Ecto neural progenitor cell (in vitro differentiated cells): ENCODE measurements around the gene DPEP3.
"Not testable (repeated sequence)": the region's sequence is repeated elsewhere in the genome, so short reads cannot be mapped to it uniquely, and the experiment has no call there.

Experiments
- DNase-seq: peaks from one replicate; pipeline ENCODE4 v3.0.0-alpha.2; 2018; ENCODE audit warnings: low spot score

Gene DPEP3

DNA sequence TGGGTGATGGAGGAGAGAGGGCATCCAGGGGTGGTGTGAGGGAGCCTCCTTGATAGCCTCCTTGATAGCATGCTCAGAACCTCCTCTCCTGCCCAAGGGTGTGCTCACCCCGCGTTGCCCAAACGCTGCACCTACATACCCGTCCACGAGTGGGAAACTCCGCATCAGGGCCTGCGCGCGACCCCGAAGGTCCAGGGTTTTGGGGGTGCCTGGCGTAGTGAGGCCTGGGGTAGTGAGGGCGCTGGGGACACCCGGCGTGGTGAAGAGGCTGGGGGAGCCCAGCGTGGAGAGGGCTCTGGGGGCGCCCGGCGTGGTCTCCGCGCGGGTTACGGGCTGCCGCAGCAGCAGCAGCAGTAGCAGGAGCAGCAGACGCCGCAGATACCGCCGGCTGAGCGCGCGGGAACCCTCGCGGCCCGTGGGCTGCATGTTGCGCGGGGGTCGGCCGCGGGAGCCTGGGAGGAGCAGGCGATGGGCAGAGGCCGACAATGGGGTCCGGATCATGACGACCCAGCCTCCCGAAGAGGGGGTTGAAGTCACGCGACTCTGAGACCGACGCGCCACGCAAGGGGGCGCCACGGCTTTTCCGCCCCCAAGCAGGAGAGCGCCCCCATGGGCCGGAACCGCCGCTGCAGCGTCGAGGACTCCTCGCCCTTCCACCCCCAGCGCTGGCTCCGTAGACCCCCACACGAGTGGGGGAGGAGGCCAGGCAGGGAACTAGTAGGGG lies at the start of gene DPEP3:
Gene DPEP3 (minus strand): TSS at position 545 of the 724 bp plus-strand sequence. CDS start 119 bp downstream, at position 426.
- no peak for DNase-seq

- DNase-seq: no peak
Measured at GRCh38 chr16:68028996-68029395, 48.7 kb upstream of the DPEP3 start.

DNA sequence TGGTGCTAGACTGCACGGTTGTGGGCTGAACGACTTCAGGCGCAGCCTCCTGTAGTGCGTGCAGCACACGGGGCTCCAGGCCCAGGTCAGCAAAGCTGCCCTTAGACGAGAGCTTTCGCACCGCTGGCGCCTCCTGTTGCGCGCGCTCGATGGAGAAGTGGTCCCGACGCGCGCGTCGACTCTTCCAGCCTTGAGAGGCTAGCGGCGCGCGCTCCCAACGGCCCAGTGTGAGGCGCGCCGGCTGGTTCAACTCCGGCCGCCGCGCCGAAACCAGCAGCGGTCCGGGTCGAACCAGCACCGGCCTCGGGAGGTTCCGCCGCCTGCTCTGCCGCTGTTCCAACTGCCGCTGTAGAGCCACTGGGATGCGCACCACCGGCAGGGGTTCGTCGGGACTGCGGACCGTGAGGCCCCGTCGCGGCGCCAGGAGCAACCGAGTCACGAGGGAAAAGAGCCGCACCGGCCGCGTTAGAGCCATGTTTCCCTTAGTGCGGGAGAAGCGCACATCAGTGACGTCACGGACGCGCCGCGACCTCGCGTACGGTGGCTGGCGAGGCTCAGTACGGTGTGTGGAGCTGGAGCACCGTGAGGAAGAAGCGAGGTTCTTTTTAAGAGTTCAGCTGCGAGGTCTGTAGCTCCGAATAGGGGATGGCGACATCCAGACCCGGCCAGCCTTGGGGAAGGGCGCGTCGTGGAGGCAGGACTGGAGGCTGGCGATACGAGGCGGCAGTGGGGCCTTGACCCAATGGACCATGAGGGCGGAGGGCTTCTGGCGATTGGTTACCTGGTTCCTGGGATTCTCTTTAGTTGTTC lies 42.6 kb upstream of the DPEP3 start, which contains the start of the genes DDX28 and DUS2:
Gene DDX28 (minus strand): TSS at position 505 of the 810 bp plus-strand sequence. CDS start 30 bp downstream, at position 475.
Gene DUS2 (plus strand): TSS at position 557 of the 810 bp plus-strand sequence. CDS start 14,740 bp downstream, outside the sequence.
- DNase-seq: peak; percentile 97

GRCh38 chr16:68022278-68022727 lies 42.0 kb upstream of the DPEP3 start:
- DNase-seq: no peak

GRCh38 chr16:68021490-68021889 lies 41.2 kb upstream of the DPEP3 start:
- DNase-seq: no peak

DNA sequence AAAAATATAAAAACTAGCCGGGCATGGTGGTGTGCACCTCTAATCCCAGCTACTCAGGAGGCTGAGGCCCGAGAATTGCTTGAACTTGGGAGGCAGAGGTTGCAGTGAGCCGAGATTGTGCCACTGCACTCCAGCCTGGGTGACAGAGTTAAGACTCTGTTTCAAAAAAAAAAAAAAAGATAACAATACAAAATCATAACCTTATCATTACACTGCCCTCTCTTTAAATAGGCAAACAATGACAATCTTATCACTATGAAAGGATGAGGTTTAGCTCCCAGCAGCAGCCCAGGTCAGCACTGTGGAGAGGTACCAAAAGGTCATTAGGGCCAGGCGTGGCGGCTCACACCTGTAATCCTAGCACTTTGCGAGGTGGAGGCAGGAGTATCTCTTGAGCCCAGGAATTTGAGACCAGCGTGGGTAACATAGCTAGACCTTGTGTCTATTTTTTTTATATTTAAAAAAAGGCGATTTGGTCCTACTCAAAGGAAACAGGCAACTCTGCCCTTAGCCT lies 38.9 kb upstream of the DPEP3 start:
- no peak for DNase-seq

DNA sequence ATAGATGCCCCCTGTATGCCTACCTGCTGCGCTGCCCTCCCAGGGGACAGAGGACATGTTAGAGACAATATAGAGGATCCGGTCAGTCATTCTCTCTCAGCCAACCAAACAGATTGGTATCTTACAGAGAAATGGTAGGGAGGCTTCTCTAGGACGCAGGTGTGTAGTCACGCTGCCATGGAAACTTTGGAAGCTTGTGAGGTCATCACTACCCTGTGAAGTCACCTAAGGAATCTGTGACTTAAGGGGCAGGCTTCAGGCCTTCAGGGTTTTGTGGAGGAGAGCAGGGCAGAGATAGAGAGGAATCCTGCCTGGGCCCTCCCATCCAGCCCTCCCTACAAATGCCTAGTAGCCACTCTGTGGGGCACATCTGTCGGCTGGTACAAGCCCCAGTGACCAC lies 35.4 kb upstream of the DPEP3 start, which contains the start of gene DPEP2NB:
Gene DPEP2NB (minus strand): TSS at position 231 of the 400 bp plus-strand sequence. CDS start 141 bp downstream, at position 90.
- DNase-seq: no peak

DNA sequence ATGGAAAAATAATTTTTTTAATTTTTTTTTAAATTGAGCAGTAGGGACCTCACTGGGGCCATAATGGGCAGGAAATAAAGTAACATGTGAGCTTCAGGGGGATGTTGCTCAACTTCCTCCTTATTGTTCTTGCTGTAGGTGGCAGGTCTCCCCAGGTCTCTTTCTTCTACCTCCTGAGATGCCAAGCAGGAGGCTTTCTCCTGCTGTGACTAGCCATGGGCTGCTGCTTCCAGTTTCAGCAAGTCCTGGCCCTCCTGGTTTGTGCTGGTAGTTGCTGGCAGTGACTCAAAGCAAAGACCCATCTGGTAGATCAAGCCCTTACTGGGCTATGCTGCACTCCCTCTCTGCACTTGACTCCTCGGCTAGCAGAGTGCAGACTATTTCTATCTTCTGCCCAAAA lies 33.1 kb upstream of the DPEP3 start:
- no peak for DNase-seq

GRCh38 chr16:68009872-68010271 lies 29.6 kb upstream of the DPEP3 start:
- DNase-seq: not testable (repeated sequence)

DNA sequence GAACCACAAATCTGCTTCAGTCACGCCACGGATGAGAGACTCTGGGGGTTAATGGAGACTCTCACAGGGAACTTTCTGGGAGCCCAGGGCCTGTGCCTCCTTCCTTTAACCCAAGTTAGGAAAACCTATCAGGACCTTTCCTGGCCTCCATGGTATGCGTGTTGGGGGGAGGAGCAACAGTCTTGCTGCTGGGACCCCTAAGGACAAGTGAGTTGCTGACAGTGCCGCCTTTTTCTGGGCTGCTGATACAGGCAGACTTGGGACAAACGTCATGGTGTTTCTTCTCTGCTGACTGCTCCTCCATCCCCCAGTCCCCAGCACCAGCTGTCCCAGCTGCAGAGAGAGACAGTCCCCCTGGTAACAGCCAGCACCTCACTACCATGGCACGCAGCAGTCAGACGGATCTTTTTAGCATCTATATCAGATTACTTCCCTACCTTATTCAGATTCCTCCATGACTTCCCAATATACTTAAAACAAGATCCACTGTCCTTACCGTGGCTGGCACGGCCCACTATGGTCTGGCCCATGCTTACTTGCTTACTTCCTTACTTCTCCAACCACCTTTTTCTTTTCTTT lies 28.9 kb upstream of the DPEP3 start:
- no peak for DNase-seq

GRCh38 chr16:68005786-68006286 lies 25.5 kb upstream of the DPEP3 start:
- DNase-seq: no peak

DNA sequence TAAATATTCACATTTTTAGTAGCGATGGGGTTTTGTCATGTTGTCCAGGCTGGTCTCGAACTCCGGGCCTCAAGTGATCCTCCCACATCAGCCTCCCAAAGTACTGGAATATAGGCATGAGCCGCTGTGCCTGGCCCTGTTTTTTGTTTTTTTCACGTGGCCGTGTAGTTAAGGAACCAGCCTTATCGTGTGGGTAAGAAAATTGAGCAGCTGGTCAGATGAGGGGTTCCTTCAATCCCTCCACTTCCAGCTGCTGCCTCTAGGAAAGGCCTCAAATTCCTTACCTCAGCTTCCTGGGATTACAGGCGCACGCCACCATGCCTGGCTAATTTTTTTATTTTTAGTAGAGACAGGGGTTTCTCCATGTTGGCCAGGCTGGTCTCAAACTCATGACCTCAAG lies 24.9 kb upstream of the DPEP3 start:
- no peak for DNase-seq

DNA sequence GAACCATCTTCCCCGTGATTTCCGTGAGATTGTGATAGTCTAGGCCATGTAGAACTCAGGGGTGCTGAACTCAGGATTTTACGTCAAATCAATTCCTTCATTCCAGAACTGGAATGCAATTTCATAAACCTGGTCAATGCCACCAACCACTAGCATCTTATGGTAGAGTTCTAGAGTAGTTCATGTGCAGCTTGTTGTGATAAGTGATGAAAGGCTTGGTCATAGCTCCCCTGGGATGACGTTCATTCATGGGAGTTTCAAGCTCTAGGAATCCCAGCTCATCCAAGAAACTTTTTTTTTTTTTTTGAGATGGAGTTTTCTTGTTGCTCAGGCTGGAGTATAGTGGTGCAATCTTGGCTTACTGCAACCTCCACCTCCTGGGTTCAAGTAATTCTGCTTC lies 22.7 kb upstream of the DPEP3 start:
- DNase-seq: no peak

- no peak for DNase-seq
Measured at GRCh38 chr16:68000450-68000849, 20.2 kb upstream of the DPEP3 start.

DNA sequence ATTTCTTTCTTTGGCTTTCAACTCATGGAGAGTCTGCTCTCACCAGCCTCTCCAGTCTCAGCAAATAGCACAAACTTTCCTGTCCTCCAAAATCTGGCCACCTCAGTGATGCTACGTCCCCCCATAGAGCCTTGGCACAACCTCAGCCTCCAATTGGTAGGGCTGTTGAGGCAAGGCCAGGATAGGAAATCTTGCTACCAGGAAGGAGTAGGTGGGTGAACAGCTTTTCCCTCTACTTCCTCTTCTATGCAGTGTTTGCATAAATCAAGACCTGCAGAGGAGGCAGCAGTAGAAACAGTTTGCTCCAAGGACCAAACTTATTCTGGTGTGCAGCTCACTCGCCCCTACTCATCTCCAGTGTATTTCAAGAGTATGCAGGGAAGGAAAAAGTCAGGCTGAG lies 19.7 kb upstream of the DPEP3 start:
- no peak for DNase-seq

GRCh38 chr16:67998779-67999688 lies 18.7 kb upstream of the DPEP3 start, which contains the start of gene DPEP2:
DPEP2 (minus strand) TSS chr16:67999484; CDS start chr16:67993212, 6,272 bp downstream.
- not testable (repeated sequence) for DNase-seq

GRCh38 chr16:67998231-67998778 lies 18.0 kb upstream of the DPEP3 start:
- DNase-seq: not testable (repeated sequence)

DNA sequence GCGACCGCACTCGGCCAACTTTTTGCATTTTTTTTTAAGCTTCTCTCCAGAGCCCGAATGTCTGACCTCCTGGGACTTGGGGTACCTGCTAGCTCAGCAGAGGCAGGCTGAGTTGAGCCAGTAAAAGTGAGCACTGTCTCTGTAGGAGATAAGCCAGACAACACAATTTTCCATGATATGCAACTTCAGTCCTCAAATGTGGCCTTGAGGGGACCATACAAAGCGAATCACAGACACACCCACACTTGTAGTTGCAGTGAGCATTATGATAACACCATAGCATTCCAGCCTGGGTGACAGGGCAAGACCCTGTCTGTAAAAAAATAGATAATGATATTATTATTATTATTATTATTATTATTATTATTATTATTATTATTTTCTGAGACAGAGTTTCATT lies 16.4 kb upstream of the DPEP3 start:
- DNase-seq: no peak

DNA sequence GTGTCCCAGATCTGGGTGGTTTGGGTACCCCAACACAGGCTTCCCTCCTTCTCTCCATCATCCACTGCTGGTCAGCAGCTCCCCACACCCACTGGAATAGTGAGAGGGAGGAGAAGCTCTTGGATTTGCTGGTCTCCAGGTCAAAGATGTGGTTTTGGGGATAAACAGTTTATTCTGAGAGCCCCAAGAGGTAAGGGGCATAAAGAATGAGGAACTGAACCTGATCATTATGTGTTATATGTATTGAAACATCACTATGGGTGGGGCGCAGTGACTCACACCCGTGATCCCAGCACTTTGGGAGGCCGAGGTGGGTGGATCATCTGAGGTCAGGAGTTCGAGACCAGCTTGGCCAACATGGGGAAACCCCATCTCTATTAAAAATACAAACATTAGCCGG lies 15.1 kb upstream of the DPEP3 start:
- no peak for DNase-seq

GRCh38 chr16:67994040-67994408 lies 13.7 kb upstream of the DPEP3 start:
- not testable (repeated sequence) for DNase-seq
